Stimulated activated CD8-positive, alpha-beta memory T cell treated with anti-CD3 and anti-CD28 coated beads, Interleukin-15, amount 100 ng/mL, for 48 hours (primary cell): ENCODE measurements around the gene ASXL1.
A peak's percentile ranks its signal among the peaks of the same experiment; 100 is the strongest.

Experiments
- DNase-seq, 2 donors: peaks; one replicate each; pipeline ENCODE4 v3.0.0-alpha.2; 2020; ENCODE audit warnings: low read depth in 2 of 2

ASXL1 gene

GRCh38 chr20:32480371-32481241 is 122.5 kb downstream of the ASXL1 start:
- no peak for DNase-seq

GRCh38 chr20:32481311-32482142 is 123.4 kb downstream of the ASXL1 start:
- DNase-seq: no peak

GRCh38 chr20:32482143-32482441 is 124.0 kb downstream of the ASXL1 start:
- DNase-seq: no peak

- no peak for DNase-seq
Measured at GRCh38 chr20:32482442-32483261, 124.5 kb downstream of the ASXL1 start.

GRCh38 chr20:32483351-32484224 is 125.5 kb downstream of the ASXL1 start:
- peak; percentile 37 to 45 for DNase-seq

- no peak for DNase-seq
Measured at GRCh38 chr20:32484225-32484957, 126.3 kb downstream of the ASXL1 start.

- DNase-seq: peak; percentile 48 to 60
Measured at GRCh38 chr20:32484958-32485769, 127.0 kb downstream of the ASXL1 start.

- no peak for DNase-seq
Measured at GRCh38 chr20:32485770-32486478, 127.8 kb downstream of the ASXL1 start.

- DNase-seq: no peak
Measured at GRCh38 chr20:32487381-32487780, 129.2 kb downstream of the ASXL1 start.

GRCh38 chr20:32488066-32488838 is 130.1 kb downstream of the ASXL1 start:
- no peak for DNase-seq
